Neuronal stem cell (in vitro differentiated cells): ENCODE results near the gene SLC9C2.

Experiments
- DNase-seq: peaks from one replicate; pipeline ENCODE4 v3.0.0-alpha.2; 2013; ENCODE audit warnings: low spot score
- H2AFZ ChIP-seq: one replicate; pipeline ENCODE4 v1.6.1; 2013; ENCODE audit warnings: mild to moderate bottlenecking, low read length, inconsistent platforms
- H2AK5ac ChIP-seq: 2 replicates; pipeline ENCODE4 v1.6.1; 2013; ENCODE audit warnings: low read depth, mild to moderate bottlenecking, inconsistent platforms, low read length, moderate library complexity, mixed read lengths
- H2BK120ac ChIP-seq: 2 replicates; pipeline ENCODE4 v1.6.1; 2013; ENCODE audit warnings: low read depth, mild to moderate bottlenecking, inconsistent platforms, low read length, moderate library complexity, mixed read lengths
- H2BK12ac ChIP-seq: one replicate; pipeline ENCODE4 v1.6.1; 2013; ENCODE audit warnings: low read length, inconsistent platforms
- H2BK15ac ChIP-seq: 2 replicates; pipeline ENCODE4 v1.6.1; 2013; ENCODE audit warnings: mild to moderate bottlenecking, low read length, inconsistent platforms, mixed read lengths
- H2BK5ac ChIP-seq: one replicate; pipeline ENCODE4 v1.6.1; 2013; ENCODE audit warnings: inconsistent platforms, mild to moderate bottlenecking, low read length, moderate library complexity
- H3K14ac ChIP-seq: one replicate; pipeline ENCODE4 v1.6.1; 2013; ENCODE audit warnings: low read length, inconsistent platforms
- H3K18ac ChIP-seq: 2 replicates; pipeline ENCODE4 v1.6.1; 2013; ENCODE audit warnings: low read length, inconsistent platforms
- H3K23ac ChIP-seq: 2 replicates; pipeline ENCODE4 v1.6.1; 2013; ENCODE audit warnings: low read depth, mild to moderate bottlenecking, mixed read lengths, low read length, inconsistent platforms; ENCODE audit not compliant: poor library complexity
- H3K27ac ChIP-seq: replicated peaks from 3 replicates; pipeline ENCODE4 v1.5.1; 2013; ENCODE audit warnings: low read length, inconsistent platforms
- H3K27me3 ChIP-seq, 3 experiments: 2 replicates each; pipeline ENCODE4 v1.6.1; 2013; ENCODE audit warnings: low read length in 3 of 3, mild to moderate bottlenecking in 2 of 3, inconsistent platforms in 1 of 3, low read depth in 1 of 3, mixed read lengths in 1 of 3, moderate library complexity in 1 of 3; ENCODE audit not compliant: control insufficient read depth in 3 of 3, insufficient read depth in 3 of 3
- H3K36me3 ChIP-seq, 2 donors: replicated peaks in 1 of 2; 2 replicates each; pipeline ENCODE4 v1.6.1; 2013; ENCODE audit warnings: low read length in 2 of 2; ENCODE audit not compliant: control insufficient read depth in 2 of 2, insufficient read depth in 2 of 2
- H3K4ac ChIP-seq: 2 replicates; pipeline ENCODE4 v1.6.1; 2013; ENCODE audit warnings: inconsistent platforms, mild to moderate bottlenecking, low read length, moderate library complexity
- H3K4me1 ChIP-seq, 2 donors: 1 replicate in 1 of 2; 2 replicates in 1 of 2; pipeline ENCODE4 v1.6.1; 2013; ENCODE audit warnings: low read length in 2 of 2, low read depth in 1 of 2; ENCODE audit not compliant: control insufficient read depth in 2 of 2, insufficient read depth in 1 of 2
- H3K4me2 ChIP-seq: one replicate; pipeline ENCODE4 v1.6.1; 2013; ENCODE audit warnings: mild to moderate bottlenecking, low read length, inconsistent platforms; ENCODE audit not compliant: insufficient read depth, poor library complexity, severe bottlenecking
- H3K4me3 ChIP-seq, 2 donors: 2 replicates each; pipeline ENCODE4 v1.5.1; 2013; ENCODE audit warnings: low read length in 2 of 2, mild to moderate bottlenecking in 2 of 2, inconsistent platforms in 1 of 2, moderate library complexity in 1 of 2
- H3K79me1 ChIP-seq: one replicate; pipeline ENCODE4 v1.6.1; 2013; ENCODE audit warnings: low read depth, mild to moderate bottlenecking, inconsistent platforms, low read length, moderate library complexity
- H3K9ac ChIP-seq: one replicate; pipeline ENCODE4 v1.6.1; 2013; ENCODE audit warnings: mild to moderate bottlenecking, low read depth, low read length, inconsistent platforms; ENCODE audit not compliant: poor library complexity
- H3K9me3 ChIP-seq, 2 donors: replicated peaks in 1 of 2; 2 replicates each; pipeline versions ENCODE3 to v1.6.1; 2013; ENCODE audit warnings: low read length in 2 of 2, mild to moderate bottlenecking in 2 of 2, inconsistent platforms in 1 of 2, low read depth in 1 of 2, mixed read lengths in 1 of 2, moderate library complexity in 1 of 2; ENCODE audit not compliant: control insufficient read depth in 2 of 2, insufficient read depth in 1 of 2
- H4K8ac ChIP-seq: one replicate; pipeline ENCODE4 v1.6.1; 2013; ENCODE audit warnings: low read depth, mild to moderate bottlenecking, inconsistent platforms, low read length, moderate library complexity
- H4K91ac ChIP-seq: one replicate; pipeline ENCODE4 v1.6.1; 2013; ENCODE audit warnings: low read length, low read depth, mild to moderate bottlenecking, inconsistent platforms; ENCODE audit not compliant: poor library complexity
- WGBS, 2 donors: extraction: QIAGEN DNeasy Blood & Tissue Kit; methylation state at CpG; one replicate each; pipeline ENCODE4 v1.1.7; 2013; ENCODE audit warnings: missing lambda C conversion rate in 2 of 2, mixed read lengths in 1 of 2; ENCODE audit not compliant: insufficient read length in 2 of 2, insufficient replicate concordance in 1 of 2; ENCODE audit errors: extremely low coverage in 2 of 2; 5-methylcytosine and 5-hydroxymethylcytosine counted together

Gene SLC9C2

DNA sequence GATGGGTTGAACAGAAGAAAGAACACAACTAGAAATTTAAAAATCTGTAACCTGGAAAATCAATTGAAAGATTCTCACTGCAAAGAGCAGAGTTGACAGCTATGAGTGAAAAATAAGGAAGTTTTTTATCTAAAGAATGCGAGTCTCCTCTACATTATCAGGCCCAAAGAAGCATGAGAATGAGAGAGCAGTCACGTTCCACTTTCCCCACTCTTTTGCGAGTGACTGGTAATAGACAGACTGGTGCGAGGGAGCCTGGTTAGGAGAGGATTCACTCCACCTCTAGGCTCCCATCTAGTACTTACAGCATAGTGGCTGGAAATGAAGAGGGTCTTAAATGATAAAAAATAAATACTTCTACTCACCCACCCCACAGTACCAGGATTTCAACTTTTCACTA, 73.8 kb downstream of the SLC9C2 start:
- Histone ChIP-seq H3K23ac (no peak overlapping the region), H2BK120ac (no peak overlapping the region), H3K4me3 (no peak overlapping the region), H3K36me3 (no peaks in the 10 kb centered on the region), H2BK5ac (no peak overlapping the region), H2AFZ (no peak overlapping the region), H3K4me1 (peaks cover 4 to 7% of the 10 kb centered on the region in 2 donors), H3K27me3 (no peaks in the 10 kb centered on the region), H3K4ac (no peak overlapping the region), H3K79me1 (no peaks in the 10 kb centered on the region), H2AK5ac (no peak overlapping the region), H3K9ac (no peak overlapping the region), H3K18ac (no peak overlapping the region), H3K14ac (no peak overlapping the region), H4K8ac (no peak overlapping the region), H2BK12ac (no peak overlapping the region), H4K91ac (no peak overlapping the region), H3K27ac (no peak overlapping the region), H2BK15ac (no peak overlapping the region), H3K9me3 (no peaks in the 10 kb centered on the region), H3K4me2 (no peak overlapping the region)
- WGBS, 2 donors = no CpG with 5 or more reads among the region's 4 CpGs
- DNase-seq = no peak

DNA sequence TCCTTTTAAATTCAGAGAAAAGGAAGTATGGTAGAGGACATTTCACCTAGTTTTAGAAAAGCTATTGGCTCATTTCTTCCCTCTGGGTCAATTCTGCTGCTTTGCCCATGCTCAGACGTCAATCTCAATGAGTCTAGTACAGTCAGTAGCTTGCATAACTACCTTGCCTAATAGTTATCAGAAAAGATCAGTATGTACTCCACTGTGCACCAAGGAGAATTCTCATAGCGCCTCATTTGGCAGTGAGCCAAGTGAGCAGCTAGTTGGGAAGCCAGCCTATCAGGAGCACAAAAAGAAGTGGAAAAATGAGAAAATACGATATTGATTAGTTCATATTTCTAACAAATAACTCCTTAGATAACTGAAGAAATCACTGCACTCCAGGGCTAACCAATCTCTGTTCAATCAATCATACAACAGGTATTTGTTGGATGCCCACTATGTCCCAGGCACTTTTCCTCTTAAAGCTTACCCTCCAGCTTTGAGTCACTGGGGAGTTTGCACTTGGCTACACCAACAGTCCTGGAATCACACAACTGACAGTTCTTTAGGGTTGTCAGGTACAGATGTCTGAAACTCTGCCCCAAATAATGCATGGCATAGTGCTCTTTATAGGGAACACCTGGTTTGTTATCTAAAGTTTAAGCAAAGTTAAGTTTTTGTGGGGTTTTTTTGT, 75.6 kb downstream of the SLC9C2 start:
- no peaks in the 10 kb centered on the region for H3K79me1 ChIP-seq
- H2BK15ac ChIP-seq = no peak overlapping the region
- H3K4me3 ChIP-seq = no peak overlapping the region
- H2AK5ac ChIP-seq = no peak overlapping the region
- no peak overlapping the region for H3K4me2 ChIP-seq
- no peaks in the 10 kb centered on the region for H3K36me3 ChIP-seq
- WGBS, 2 donors = no CpG with 5 or more reads among the region's 3 CpGs
- peaks cover 4 to 7% of the 10 kb centered on the region in 2 donors for H3K4me1 ChIP-seq
- no peak overlapping the region for H2BK5ac ChIP-seq
- no peak overlapping the region for H2BK12ac ChIP-seq
- H3K27ac ChIP-seq = no peak overlapping the region
- H4K8ac ChIP-seq = no peak overlapping the region
- H2AFZ ChIP-seq = no peak overlapping the region
- H3K9ac ChIP-seq = no peak overlapping the region
- H2BK120ac ChIP-seq = no peak overlapping the region
- no peak overlapping the region for H3K18ac ChIP-seq
- no peak overlapping the region for H3K4ac ChIP-seq
- H3K27me3 ChIP-seq = no peaks in the 10 kb centered on the region
- H3K14ac ChIP-seq = no peak overlapping the region
- H4K91ac ChIP-seq = no peak overlapping the region
- H3K9me3 ChIP-seq = no peaks in the 10 kb centered on the region
- no peak overlapping the region for H3K23ac ChIP-seq
- DNase-seq = no peak

DNA sequence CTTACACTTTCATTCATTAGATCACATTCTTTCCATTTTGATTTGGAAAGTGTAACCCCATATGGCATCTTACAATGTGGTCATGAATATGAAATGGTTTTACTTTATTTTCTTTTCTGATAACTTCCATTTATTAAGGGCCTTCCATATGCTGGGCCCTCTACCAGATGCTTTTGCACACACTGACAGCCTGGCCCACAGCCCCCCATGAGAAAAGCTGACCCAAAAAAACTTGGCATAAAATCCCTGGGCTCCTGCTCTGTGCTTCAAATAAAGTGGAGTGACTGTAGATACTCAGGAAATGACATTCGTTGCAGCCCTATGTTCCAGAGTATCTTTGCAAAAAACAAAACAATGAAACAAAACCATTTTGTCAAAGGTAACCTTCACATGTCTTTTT, 76.9 kb downstream of the SLC9C2 start:
- no peak for DNase-seq
- Histone ChIP-seq H3K4me3 (no peak overlapping the region), H4K8ac (no peak overlapping the region), H3K4me1 (peaks cover 2 to 4% of the 10 kb centered on the region in 2 donors), H3K9me3 (no peaks in the 10 kb centered on the region), H2BK120ac (no peak overlapping the region), H3K18ac (no peak overlapping the region), H3K23ac (no peak overlapping the region), H2BK12ac (no peak overlapping the region), H3K9ac (no peak overlapping the region), H3K4me2 (no peak overlapping the region), H3K14ac (no peak overlapping the region), H4K91ac (no peak overlapping the region), H3K27me3 (no peaks in the 10 kb centered on the region), H2BK15ac (no peak overlapping the region), H3K36me3 (no peaks in the 10 kb centered on the region), H2BK5ac (no peak overlapping the region), H3K4ac (no peak overlapping the region), H3K79me1 (no peaks in the 10 kb centered on the region), H3K27ac (no peak overlapping the region), H2AFZ (no peak overlapping the region), H2AK5ac (no peak overlapping the region)
- no CpG with 5 or more reads among the region's 1 CpG for WGBS, 2 donors

DNA sequence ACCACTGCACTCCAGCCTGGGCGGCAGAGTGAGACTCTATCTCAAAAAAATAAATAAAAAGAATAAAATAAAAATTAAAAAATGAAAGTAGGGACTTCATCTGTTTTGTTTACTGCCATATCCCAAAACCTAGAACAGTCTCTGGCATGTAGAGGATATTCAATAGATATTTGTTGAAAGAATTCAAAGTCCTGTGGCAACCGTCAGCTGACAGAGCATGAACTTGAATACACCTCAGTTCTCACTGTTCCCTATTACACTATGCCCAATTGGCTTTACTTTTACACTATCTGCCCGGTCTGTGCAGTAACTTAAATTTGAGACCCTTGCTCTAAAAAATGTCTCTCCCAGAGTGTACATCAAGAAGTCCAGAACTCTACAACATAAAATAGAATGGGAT, 79.5 kb downstream of the SLC9C2 start:
- no CpG with 5 or more reads among the region's 3 CpGs for WGBS, 2 donors
- Histone ChIP-seq H3K4ac (no peak overlapping the region), H4K91ac (no peak overlapping the region), H3K14ac (no peak overlapping the region), H3K4me1 (peaks cover 4 to 9% of the 10 kb centered on the region in 2 donors), H3K27me3 (no peaks in the 10 kb centered on the region), H3K9ac (no peak overlapping the region), H3K9me3 (no peaks in the 10 kb centered on the region), H2BK15ac (no peak overlapping the region), H3K4me3 (no peak overlapping the region), H3K18ac (no peak overlapping the region), H3K23ac (no peak overlapping the region), H4K8ac (no peak overlapping the region), H2BK5ac (no peak overlapping the region), H2AFZ (no peak overlapping the region), H3K27ac (no peak overlapping the region), H3K36me3 (no peaks in the 10 kb centered on the region), H2BK120ac (no peak overlapping the region), H3K4me2 (no peak overlapping the region), H2AK5ac (no peak overlapping the region), H2BK12ac (no peak overlapping the region), H3K79me1 (no peaks in the 10 kb centered on the region)
- DNase-seq = no peak
